CMK (cell line): Measurements from ENCODE around the gene TAF4.

Experiments
- DNase-seq: peaks from one replicate; pipeline ENCODE4 v3.0.0-alpha.2; 2010; ENCODE audit warnings: low read depth

TAF4 gene

DNA sequence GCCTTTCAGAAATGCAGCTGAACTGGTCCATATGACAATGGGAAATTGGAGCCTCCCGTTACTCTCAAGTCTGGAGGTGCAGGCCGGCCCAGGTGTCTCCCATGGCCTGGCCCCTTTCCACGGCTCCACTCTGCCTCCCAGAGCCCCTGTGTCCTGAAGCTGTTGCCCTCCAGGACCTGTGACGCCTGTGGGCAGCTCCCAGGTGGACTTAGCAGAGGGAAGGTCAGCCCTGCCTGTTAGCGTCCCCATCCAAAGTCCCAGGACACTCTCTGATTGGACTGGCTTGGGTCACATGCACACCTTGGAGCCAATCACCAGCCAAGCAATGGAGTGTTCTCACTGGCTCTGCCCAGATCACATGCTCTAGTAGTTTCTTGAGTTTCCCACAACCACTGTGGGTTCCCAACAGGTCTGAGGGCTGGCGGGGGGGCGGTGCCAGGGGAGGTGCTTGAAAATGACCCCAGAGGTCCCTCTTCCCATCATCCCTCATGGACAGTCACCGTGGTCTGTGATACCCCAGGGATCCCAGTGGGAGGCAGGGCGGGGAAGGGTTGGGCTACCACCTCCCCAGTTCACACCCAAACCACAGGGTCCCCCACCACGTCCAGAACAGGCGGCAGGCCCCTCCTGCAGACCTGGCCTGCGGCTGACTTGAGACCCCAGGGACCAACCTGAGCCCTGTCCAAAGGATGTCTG is 135.6 kb downstream of the TAF4 start:
- no peak for DNase-seq

- no peak for DNase-seq
Observed at GRCh38 chr20:61929561-61929960, 136.1 kb downstream of the TAF4 start.

DNA sequence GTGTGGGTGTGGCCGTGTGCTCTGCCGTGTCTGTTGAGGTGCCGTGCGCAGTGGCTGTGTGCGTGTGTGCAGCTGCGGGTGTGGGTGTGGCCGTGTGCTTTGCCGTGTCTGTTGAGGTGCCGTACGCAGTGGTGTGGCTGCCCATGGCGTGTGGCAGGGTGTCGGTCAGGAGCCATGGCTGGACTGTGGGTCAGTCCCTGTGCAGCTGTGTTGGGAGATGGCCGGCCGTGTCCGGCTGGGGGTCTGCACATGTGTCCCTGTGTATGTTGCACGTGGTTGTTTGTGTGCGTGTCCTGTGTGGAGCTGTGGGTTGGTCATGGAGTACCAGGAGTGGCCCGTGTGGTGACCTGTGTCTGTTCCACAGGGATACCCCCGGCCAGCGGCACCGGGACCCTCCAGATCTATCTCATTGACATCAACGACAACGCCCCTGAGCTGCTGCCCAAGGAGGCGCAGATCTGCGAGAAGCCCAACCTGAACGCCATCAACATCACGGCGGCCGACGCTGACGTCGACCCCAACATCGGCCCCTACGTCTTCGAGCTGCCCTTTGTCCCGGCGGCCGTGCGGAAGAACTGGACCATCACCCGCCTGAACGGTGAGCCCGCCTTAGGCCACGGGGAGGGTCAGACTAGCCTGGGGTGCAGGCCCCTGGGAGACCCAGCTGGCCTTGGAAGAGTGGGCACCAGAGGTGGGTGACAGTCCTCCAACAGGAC is 137.7 kb downstream of the TAF4 start:
- no peak for DNase-seq

GRCh38 chr20:61927193-61927825 is 138.4 kb downstream of the TAF4 start:
- DNase-seq: no peak

GRCh38 chr20:61926796-61927192 is 138.9 kb downstream of the TAF4 start:
- no peak for DNase-seq

DNA sequence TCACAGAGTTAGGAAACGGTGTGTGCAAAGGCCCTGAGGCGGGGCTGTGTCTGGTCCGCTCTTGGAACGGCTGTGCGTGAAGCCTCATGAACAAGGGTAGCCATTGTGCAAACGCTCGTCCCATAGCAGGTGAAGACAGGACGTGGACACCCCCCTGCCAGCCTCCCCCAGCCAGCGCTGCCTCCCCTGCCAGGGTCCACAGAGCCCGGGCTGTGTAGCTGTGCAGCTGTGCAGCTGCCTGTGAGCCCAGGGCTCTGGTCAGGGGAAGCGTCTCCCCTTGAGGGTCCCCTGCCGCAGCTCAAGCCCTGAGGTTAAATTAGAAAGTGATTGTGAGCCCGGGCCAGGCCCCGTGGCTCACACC is 139.4 kb downstream of the TAF4 start:
- no peak for DNase-seq

GRCh38 chr20:61925555-61926252 is 140.0 kb downstream of the TAF4 start:
- DNase-seq: no peak

DNA sequence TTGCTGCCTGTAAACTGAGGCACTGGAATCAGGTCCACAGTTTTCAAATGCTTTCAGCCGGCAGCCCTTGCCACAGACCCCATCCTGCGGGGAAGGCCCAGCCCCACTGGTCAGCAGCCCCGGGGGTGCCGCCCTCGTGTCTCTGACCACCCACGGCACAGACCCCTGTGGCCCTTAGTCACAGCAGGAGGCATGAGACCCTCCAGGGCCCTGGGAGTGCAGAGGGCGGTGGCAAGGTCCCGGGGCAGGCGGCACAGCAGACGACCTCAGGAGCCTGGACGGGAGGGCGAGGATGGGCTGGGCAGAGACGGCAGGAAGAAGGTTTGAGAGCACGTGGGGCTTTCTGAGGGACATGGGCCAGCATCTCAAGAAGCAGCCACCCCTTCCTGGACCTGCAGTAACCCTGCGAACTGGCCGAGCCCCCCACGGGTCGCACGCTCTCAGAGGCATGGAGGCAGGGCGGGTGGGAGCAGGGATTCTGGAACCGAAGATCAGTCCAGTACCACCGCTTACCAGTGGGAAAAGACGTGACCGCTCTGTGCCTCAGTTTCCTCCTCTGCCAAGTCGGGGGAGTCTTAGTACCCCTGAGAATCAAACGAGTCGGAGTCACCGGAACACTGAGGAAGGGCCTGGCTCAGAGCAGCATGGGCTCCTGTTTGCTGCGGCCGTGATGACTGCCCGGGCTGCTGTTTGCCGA is 140.7 kb downstream of the TAF4 start:
- no peak for DNase-seq
